ENCODE results near the gene CAPN14.

Gene CAPN14

DNA sequence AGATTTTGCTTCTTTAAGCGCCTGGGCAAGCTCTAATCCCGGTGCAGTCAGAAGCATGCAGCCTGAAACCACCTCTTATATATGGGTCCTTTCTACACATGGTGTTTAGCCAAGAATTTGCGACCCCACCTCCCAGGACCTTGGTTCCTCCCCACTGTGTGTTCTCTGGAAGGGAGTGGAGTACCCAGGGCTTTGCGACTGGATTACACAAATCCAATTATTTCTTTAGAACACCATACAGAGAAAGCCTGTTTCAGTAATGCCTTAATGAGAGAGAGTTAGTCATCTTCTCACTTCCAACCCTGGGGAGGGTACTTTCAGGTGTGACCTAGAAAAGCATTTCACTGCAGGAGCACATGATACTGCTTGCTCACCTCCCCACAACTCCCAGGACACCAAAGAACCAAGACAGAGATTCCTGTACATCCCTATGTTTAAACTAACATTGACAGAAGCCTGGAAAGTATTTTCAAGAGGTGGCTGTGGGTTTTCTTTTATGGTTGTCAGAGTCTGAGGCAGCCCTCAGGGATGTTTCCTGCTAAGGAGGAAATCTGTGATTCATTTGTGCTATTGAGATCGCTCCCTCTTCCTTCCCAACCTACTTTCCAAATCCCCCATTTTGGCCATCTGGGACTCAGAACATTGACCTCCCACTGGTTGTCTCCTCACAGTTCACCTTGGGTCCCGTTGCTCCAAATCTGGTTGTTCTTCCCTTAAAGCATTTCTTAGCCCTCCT lies at the start of gene CAPN14:
Gene CAPN14, minus strand, starts transcription at position 51 of the 736 bp plus-strand sequence. CDS start 12,068 bp downstream, outside the sequence.
- no peak within 1 kb of the TSS for H3K27ac ChIP-seq
- TF ChIP-seq, protein P1, sequence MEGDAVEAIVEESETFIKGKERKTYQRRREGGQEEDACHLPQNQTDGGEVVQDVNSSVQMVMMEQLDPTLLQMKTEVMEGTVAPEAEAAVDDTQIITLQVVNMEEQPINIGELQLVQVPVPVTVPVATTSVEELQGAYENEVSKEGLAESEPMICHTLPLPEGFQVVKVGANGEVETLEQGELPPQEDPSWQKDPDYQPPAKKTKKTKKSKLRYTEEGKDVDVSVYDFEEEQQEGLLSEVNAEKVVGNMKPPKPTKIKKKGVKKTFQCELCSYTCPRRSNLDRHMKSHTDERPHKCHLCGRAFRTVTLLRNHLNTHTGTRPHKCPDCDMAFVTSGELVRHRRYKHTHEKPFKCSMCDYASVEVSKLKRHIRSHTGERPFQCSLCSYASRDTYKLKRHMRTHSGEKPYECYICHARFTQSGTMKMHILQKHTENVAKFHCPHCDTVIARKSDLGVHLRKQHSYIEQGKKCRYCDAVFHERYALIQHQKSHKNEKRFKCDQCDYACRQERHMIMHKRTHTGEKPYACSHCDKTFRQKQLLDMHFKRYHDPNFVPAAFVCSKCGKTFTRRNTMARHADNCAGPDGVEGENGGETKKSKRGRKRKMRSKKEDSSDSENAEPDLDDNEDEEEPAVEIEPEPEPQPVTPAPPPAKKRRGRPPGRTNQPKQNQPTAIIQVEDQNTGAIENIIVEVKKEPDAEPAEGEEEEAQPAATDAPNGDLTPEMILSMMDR (conservative IDR thresholded peaks at IDR 0.05), result no peak
- no peak for TF ChIP-seq ZFX (IDR thresholded peaks at IDR 0.05)

DNA sequence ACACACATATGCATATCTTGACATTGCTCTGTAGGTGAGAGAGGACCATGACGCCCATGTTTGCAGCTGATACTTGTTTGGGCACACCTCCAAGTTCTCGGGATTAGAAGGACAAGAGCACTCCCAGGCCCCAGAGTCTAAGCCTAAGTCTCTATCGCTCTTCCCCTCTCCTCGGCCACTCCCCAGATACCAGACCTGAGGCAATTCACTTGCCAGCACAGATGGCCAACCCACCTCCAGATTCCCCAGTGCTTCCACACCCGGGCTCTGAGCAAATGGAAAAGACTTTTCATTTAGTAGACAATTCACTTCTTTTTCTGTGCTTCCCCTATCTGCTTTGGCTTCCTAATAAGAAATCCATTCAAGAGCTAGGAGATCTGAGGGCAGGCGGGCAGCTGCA lies 49.5 kb upstream of the CAPN14 start:
- no peak overlapping the region for H3K27ac ChIP-seq
- no peak for TF ChIP-seq ZFX (IDR thresholded peaks at IDR 0.05)
- TF ChIP-seq, protein P1 (conservative IDR thresholded peaks at IDR 0.05), result no peak

DNA sequence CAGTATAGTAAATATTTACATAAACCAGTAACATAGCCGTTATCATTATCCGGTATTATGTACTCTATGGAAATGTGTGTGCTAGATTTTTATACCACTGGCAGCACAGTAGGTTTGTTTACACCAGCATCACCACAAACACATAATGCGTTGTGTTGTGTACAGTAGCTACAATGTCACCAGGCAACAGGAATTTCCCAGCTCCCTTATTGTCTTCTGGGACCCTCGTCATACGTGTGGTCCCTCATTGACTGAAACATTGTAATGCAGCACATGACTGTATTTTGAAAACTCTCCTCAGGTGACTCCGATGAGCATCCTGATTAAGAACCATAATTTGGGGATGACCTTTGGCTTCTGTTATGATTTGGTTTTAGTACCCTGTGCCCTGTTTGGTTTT lies 47.9 kb upstream of the CAPN14 start:
- no peak for TF ChIP-seq ZFX (IDR thresholded peaks at IDR 0.05)
- TF ChIP-seq, protein P1 (conservative IDR thresholded peaks at IDR 0.05), result no peak

GRCh38 chr2:31263636-31264190 lies 46.4 kb upstream of the CAPN14 start:
- no peak overlapping the region for H3K27ac ChIP-seq
- no peak for TF ChIP-seq ZFX (IDR thresholded peaks at IDR 0.05)
- TF ChIP-seq, protein P1 (conservative IDR thresholded peaks at IDR 0.05), result no peak

More for the DNA sequence above, 47.9 kb upstream of the CAPN14 start:
- H3K27ac ChIP-seq, result no peak overlapping the region

DNA sequence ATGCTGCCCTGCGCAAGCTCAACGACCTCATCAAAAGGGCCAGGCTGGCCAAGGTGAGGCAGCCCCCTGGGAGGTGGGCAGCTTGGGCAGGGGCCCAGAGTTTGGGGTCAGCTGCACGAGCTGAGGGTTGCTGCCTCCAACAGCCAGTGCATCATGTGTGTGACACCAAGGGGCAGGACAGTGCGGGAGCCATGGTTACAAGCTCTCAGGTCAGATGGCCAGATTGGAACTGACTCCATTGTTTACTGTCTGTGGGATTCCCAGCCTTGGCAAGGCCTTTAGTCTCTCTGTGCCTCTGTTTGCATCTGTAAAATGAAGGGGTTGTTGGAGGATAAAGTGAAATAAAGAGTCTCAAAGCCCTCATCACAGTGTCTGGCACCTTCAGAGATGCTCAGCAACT lies 43.6 kb upstream of the CAPN14 start:
- H3K27ac ChIP-seq, result no peak overlapping the region
- no peak for TF ChIP-seq ZFX (IDR thresholded peaks at IDR 0.05)
- TF ChIP-seq, protein P1 (conservative IDR thresholded peaks at IDR 0.05), result no peak

DNA sequence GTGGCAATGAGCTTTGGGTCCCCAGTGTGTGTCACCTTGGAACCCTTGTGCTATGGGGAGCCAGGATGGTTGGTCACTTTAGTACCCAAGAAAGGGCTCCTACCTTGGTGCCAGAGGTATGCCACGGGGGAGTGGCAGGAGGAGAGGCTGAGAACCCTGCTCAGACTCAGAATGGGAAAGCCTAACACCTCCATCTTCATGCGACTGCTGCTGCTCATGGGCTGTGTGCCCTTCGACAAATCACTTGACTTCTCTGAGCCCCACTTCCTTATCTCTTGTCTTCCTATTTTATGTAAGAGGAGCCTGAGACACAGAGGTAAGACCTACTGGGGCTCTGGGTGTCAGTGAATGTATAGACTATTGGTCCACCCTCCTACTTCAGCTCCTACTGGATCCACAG lies 41.8 kb upstream of the CAPN14 start:
- no peak for TF ChIP-seq ZFX (IDR thresholded peaks at IDR 0.05)
- TF ChIP-seq, protein P1 (conservative IDR thresholded peaks at IDR 0.05), result no peak
- no peak overlapping the region for H3K27ac ChIP-seq

GRCh38 chr2:31258351-31258750 lies 41.0 kb upstream of the CAPN14 start:
- no peak overlapping the region for H3K27ac ChIP-seq
- no peak for TF ChIP-seq ZFX (IDR thresholded peaks at IDR 0.05)

All from C4-2B (cell line).